K562 (cell line): ENCODE data around the gene TRPM4. TPM values are rescaled to one million over a fixed set of nuclear protein-coding genes. Genes with fewer than 3 reads are reported as not detected.

Source experiments
- CREB1 ChIP-seq, 2 experiments: sonication (generic) in 1 of 2; formaldehyde crosslinking in 1 of 2; IDR thresholded peaks; 2 replicates each; pipeline versions ENCODE4 v1.6.1 to v1.8.0; 2012 to 2022; ENCODE audit warnings: inconsistent platforms in 1 of 2, mild to moderate bottlenecking in 1 of 2, missing genetic modification reagents in 1 of 2, moderate library complexity in 1 of 2
- ETS1 ChIP-seq: conservative IDR thresholded peaks from 2 replicates; pipeline ENCODE4 v1.6.1; 2011; ENCODE audit warnings: low read depth, mild to moderate bottlenecking, low read length; ENCODE audit not compliant: control insufficient read depth
- HCFC1 ChIP-seq: IDR thresholded peaks from 2 replicates; pipeline ENCODE4 v1.6.1; 2012; ENCODE audit warnings: low read depth, low read length, improper control_type of control experiment
- HOXB6 ChIP-seq: fragments of 250-450 bp; sonication (Bioruptor Pico); IDR thresholded peaks from 2 replicates; pipeline ENCODE4 v1.5.1; 2022; ENCODE audit warnings: mild to moderate bottlenecking, borderline replicate concordance
- NEUROD1 ChIP-seq: fragments of 150-350 bp; IDR thresholded peaks from 2 replicates; pipeline ENCODE4 v1.6.1; 2014; ENCODE audit warnings: borderline replicate concordance, low read length, low read depth; ENCODE audit not compliant: partially characterized antibody
- NONO ChIP-seq, 2 experiments: fragments of 200-400 bp in 1 of 2; fragments of 450-650 bp in 1 of 2; formaldehyde crosslinking in 1 of 2; IDR thresholded peaks; 2 replicates each; pipeline ENCODE4 v1.6.1; 2017; ENCODE audit warnings: low read depth in 2 of 2, mild to moderate bottlenecking in 2 of 2, moderate library complexity in 2 of 2, low read length in 1 of 2
- PKNOX1 ChIP-seq: fragments of 450-650 bp; IDR thresholded peaks from 2 replicates; pipeline ENCODE4 v1.6.1; 2016
- SMC3 ChIP-seq: conservative IDR thresholded peaks from 2 replicates; pipeline ENCODE4 v1.6.1; 2011; ENCODE audit warnings: low read depth, low read length, improper control_type of control experiment; ENCODE audit not compliant: insufficient read depth
- SREBF1 ChIP-seq: fragments of 150-350 bp; IDR thresholded peaks from 2 replicates; pipeline ENCODE4 v1.6.1; 2014; ENCODE audit warnings: antibody characterized with exemption, low read depth, low read length, borderline replicate concordance
- TSC22D4 ChIP-seq: fragments of 450-650 bp; IDR thresholded peaks from 2 replicates; pipeline ENCODE4 v1.6.1; 2016; ENCODE audit warnings: missing genetic modification characterization, missing biosample characterization, control low read depth
- ZBTB7A ChIP-seq: IDR thresholded peaks from 2 replicates; pipeline ENCODE4 v1.6.1; 2011; ENCODE audit warnings: low read depth, mild to moderate bottlenecking, low read length, moderate library complexity, borderline replicate concordance; ENCODE audit not compliant: control insufficient read depth
- ZNF165 ChIP-seq: fragments of 250-450 bp; sonication (Bioruptor Pico); IDR thresholded peaks from 2 replicates; pipeline ENCODE4 v1.4.0; 2020; ENCODE audit warnings: borderline replicate concordance
- ZNF639 ChIP-seq, 2 experiments: fragments of 200-800 bp in 1 of 2; sonication (Bioruptor generic) in 1 of 2; sonication (generic) in 1 of 2; formaldehyde crosslinking in 1 of 2; IDR thresholded peaks in 1 of 2; conservative IDR thresholded peaks in 1 of 2; 2 replicates each; pipeline versions ENCODE4 v1.5.0 to v1.6.1; 2016 to 2020; ENCODE audit warnings: missing compliant biosample characterization in 1 of 2, missing genetic modification characterization in 1 of 2, missing genetic modification reagents in 1 of 2
- ZNF780A ChIP-seq: fragments of 250-450 bp; sonication (Bioruptor Pico); IDR thresholded peaks from 2 replicates; pipeline ENCODE4 v1.5.0; 2021; ENCODE audit warnings: mild to moderate bottlenecking
- polyA plus RNA-seq, 8 experiments: library from polyadenylated mRNA; depleted of rRNA in 4 of 8; stranded (reverse) in 5 of 8; unstranded in 3 of 8; fragments of >200 nt; fragmentation: Nextera tagmentation in 2 of 8; fragmentation: Illumina TruSeq in 1 of 8; extraction: Ambion mirVana in 2 of 8; extraction: Trizol in 1 of 8; gene quantifications; 2 replicates each; pipeline versions ENCODE4 v1.2.1 to v1.2.3, GENCODE V29; 2011 to 2014; ENCODE audit warnings: inconsistent platforms in 1 of 8, missing spikeins in 1 of 8
- total RNA-seq, 7 experiments: library from RNA; depleted of rRNA in 6 of 7; stranded (reverse); fragments of >200 nt in 6 of 7; fragmentation: Illumina TruSeq in 2 of 7; extraction: Trizol in 2 of 7; gene quantifications; 2 replicates each; pipeline versions ENCODE4 v1.2.1 to v1.2.3, GENCODE V29; 2011 to 2021; ENCODE audit warnings: low replicate concordance in 1 of 7
- TF ChIP-seq, protein P1 (sequence below), 2 experiments: fragments of 450-650 bp in 1 of 2; sonication (generic) in 1 of 2; formaldehyde crosslinking in 1 of 2; IDR thresholded peaks in 1 of 2; conservative IDR thresholded peaks in 1 of 2; 2 replicates each; pipeline versions ENCODE4 v1.6.1 to v1.8.1; 2016 to 2023; ENCODE audit warnings: mild to moderate bottlenecking in 2 of 2, moderate library complexity in 2 of 2, inconsistent platforms in 1 of 2, missing genetic modification reagents in 1 of 2

Gene TRPM4
- total and polyA plus RNA-seq, 9 of the 15 experiments (the other 6 are each of a cell fraction or from before 2014, with no cell fraction given): 6.5 to 45.4 (median 15.2) TPM

DNA sequence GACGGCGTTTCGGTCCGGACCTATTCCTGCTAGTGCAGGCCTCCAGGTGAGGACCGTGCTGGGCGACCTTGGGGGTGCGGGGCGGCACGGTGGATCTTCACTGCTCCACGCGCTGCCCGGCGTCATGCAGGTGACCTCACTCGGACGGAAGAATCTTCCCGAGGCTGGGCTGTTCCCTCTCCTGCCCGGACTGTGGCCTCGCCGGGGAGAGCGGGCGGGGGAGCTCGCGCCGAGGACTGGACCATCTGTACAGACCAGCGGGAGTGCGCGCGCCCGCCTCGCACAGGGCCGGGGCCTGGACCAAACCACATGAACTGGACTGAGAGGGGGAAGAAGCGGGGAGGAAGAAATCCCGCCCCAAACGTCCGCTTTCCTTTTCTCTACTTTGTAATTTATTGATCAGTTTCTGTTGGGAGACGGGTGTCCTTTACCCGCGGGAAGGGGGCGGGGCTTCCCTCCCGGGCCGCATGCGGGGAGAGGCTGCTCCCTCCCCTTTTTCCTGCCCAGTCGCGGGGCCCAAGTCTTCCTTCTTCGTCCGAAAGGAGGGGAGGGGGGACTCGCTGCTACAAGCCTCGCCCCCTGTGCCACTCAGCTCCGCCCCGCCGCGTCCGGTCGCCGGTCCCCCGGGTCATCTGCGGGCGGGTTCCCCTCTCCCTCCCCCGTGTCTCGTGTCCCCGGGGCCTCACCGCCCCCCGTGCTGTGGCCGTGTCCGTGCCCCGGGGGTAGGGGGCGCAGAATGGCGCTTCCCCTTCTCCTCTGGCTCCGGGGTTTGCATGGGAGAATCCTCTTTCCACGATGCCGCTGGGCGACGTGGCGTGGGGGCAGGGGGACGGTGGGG, 7.3 kb upstream of the TRPM4 start (continued):
- no peak for TF ChIP-seq TSC22D4 (tag)
- peak; percentile 68 for TF ChIP-seq NEUROD1
- TF ChIP-seq NONO (IDR thresholded peaks at IDR 0.05; ENCODE audit: low read depth in 2 of 2, low read length in 1 of 2): peak in 1 of 2 experiments; percentile 98; a peak in 2 of 4 replicates
- 0 out of 2 replicates have a peak, but pooled peaks have one; percentile 27 for TF ChIP-seq ETS1
- TF ChIP-seq HOXB6: no peak
- TF ChIP-seq ZNF639 (CRISPR knock-in tag; conservative IDR thresholded peaks at IDR 0.05 in 1 of 2, IDR thresholded peaks at IDR 0.05 in 1 of 2): peak in 1 of 2 experiments; percentile 68; a peak in 1 of 4 replicates
- peak; percentile 92 for TF ChIP-seq ZBTB7A
- no peak for TF ChIP-seq ZNF165 (CRISPR knock-in tag)
- peak; percentile 12; the same call in 1 of the 2 replicates for TF ChIP-seq HCFC1
- TF ChIP-seq, protein P1, sequence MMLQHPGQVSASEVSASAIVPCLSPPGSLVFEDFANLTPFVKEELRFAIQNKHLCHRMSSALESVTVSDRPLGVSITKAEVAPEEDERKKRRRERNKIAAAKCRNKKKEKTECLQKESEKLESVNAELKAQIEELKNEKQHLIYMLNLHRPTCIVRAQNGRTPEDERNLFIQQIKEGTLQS (IDR thresholded peaks at IDR 0.05): peak; percentile 53; the same call in 1 of the 2 replicates
- TF ChIP-seq, protein P1 (CRISPR knock-in tag; conservative IDR thresholded peaks at IDR 0.05): no peak
- TF ChIP-seq PKNOX1: peak; percentile 74
- TF ChIP-seq ZNF780A (CRISPR knock-in tag): no peak
- TF ChIP-seq SMC3: no peak
- no peak; the same call in 1 of the 2 replicates for TF ChIP-seq CREB1 (IDR thresholded peaks at IDR 0.05)
- TF ChIP-seq CREB1 (CRISPR knock-in tag; IDR thresholded peaks at IDR 0.05): 0 out of 2 replicates have a peak, but pooled peaks have one; percentile 12
- peak; percentile 82; the same call in 1 of the 2 replicates for TF ChIP-seq SREBF1
